GM18868 (cell line): Measurements from ENCODE around the gene LSMEM2.
"Not testable (repeated sequence)": the region's sequence is repeated elsewhere in the genome, so short reads cannot be mapped to it uniquely, and the experiment has no call there.

Experiments used
- ATAC-seq: cut with Tn5 transposase; IDR thresholded peaks from one replicate; pipeline ENCODE4 v1.9.1; 2021; ENCODE audit warnings: mild to moderate bottlenecking, moderate library complexity; ENCODE audit not compliant: unreplicated experiment

LSMEM2 gene

GRCh38 chr3:50297896-50298725 is 19.2 kb downstream of the LSMEM2 start:
- no peak for ATAC-seq

GRCh38 chr3:50298836-50299637 is 20.1 kb downstream of the LSMEM2 start, which contains the start of the genes HYAL3 and NAA80:
Gene HYAL3 (minus strand): TSS chr3:50299405. CDS start chr3:50295602, 3,803 bp downstream.
Gene NAA80 (minus strand): TSS chr3:50299405. CDS start chr3:50297463, 1,942 bp downstream.
- peak; percentile 85 for ATAC-seq

DNA sequence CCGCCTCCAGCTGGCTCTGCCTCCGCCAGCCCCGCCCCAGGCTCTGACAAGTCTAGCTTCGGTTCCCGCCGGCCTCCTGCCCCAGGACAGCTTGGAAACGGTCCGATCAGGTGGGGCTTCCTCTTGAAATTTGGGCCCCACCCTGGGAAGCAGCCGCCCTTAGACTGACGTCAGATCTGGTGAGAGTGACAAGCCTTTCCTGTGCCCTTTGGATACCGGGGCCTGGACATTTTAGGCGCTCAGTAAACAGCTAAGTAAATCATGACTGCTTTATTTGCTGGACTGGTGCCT is 20.7 kb downstream of the LSMEM2 start:
- no peak for ATAC-seq

GRCh38 chr3:50299929-50300680 is 21.2 kb downstream of the LSMEM2 start:
- no peak for ATAC-seq

GRCh38 chr3:50300681-50301254 is 21.9 kb downstream of the LSMEM2 start:
- ATAC-seq = no peak

DNA sequence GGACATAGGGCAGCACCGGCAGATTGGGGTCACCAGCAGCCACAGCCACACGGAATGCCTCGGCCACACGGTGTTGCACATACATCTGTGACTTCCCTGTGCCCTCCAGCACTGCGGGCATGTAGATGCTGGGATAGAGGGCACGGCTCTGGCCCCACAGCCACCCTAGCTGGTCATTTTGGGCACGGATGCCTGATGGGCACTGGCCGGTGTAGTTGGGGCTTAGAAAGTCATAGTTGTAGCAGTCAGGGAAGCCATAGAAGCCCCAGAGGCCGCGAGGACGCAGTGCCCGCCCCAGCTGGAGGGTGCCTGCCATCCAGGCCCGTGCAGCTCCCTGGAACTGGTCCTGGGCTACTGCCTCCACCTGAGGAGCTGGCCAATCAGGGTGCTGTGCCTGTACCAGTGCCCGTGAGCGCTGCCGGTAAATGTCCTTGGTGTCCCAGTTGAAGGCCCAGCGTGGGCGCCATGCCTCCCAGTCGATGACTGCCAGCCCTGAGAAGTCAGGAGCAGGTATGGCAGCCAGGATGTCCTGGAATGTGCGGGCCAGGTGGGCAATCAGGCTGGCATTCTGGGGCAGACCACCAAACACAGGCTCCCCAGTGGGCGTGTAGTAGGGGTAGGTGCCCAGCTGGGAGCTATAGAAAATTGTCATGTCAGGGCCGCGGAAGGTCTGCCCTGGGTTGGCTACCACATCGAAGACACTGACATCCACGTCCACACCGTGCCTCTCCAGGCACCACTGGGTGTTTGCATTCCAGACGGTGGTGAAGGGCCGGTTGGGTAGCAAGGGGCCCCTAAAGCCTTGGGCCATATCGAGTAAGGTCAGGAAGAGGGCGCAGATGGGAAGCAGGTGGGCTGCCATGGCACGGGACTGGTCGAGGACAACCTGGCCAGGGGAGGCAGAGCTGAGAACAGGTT is 23.5 kb downstream of the LSMEM2 start:
- ATAC-seq = no peak

DNA sequence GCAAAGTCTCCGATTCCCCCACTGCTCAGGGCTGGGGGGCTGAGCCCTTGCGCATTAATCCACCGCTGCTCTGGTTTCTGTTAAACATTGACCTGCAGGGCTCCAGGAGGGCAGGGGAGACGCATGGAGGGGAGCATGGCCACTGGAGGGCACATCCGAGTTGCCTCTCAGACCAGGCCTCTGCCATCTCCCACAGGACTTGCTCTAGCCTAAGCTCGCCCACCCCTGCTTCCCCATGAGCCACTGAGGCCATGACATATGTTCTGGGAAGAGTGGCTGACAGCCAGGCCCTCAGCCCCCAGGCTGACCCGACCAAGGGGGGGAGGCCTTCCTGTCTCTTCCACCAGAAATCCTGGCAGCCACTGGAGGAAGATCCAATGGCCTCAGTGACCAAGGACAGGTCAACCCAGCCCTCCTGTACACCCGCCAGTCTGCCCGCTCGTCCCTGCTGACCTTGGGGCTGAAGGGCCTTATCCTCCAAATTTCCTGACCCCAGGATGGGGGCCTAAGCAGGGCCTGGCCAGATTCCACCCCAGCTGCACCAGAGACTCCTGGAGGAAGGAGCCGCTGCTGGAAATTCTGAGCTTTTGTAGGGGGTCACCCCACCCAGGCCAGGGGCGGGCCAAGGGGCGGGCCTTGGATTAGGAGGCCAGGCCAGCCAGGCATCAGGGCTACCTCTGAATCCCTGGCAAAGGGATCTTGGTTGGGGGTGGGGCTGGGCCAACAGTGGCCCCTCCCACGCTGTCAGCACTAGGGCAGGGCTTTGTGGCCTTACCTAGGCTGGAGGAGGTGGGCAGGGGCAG is 24.3 kb downstream of the LSMEM2 start, which contains the start of gene HYAL1:
Gene HYAL1 (minus strand): TSS at position 562 of the 803 bp plus-strand sequence. CDS start 618 bp downstream, outside the sequence.
- ATAC-seq = no peak

DNA sequence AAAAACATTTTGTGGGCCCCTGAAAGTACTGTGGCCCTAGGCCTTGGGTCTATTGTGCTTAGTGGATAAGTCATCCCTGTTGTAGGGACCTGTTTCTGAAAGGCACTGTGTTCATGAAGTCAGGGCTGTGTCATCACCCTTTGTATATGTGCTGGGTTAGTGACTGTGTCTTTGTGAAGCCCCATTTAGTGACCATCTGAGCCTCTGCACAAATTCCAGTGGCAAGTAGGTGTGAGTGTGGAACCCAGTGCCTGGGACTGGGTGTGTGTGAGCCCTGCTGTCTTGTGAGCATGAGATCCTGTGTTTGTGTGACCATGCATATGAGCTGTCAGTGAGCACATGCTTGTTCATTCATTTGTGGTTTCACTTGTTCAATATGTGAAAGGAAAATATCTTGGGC is 25.7 kb downstream of the LSMEM2 start:
- no peak for ATAC-seq

DNA sequence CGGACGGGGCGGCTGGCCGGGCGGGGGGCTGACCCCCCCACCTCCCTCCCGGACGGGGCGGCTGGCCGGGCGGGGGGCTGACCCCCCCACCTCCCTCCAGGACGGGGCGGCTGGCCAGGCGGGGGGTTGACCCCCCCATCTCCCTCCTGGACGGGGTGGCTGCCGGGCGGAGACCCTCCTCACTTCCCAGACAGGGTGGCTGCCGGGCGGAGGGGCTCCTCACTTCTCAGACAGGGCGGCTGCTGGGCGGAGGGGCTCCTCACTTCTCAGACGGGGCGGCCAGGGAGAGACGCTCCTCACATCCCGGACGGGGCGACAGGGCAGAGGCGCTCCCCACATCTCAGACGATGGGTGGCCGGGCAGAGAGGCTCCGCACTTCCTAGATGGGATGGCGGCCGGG is 33.2 kb downstream of the LSMEM2 start:
- not testable (repeated sequence) for ATAC-seq

GRCh38 chr3:50314342-50314741 is 35.5 kb downstream of the LSMEM2 start:
- ATAC-seq = no peak

- ATAC-seq = no peak
These were observed 35.9 kb downstream of the LSMEM2 start for GRCh38 chr3:50314816-50315215.

DNA sequence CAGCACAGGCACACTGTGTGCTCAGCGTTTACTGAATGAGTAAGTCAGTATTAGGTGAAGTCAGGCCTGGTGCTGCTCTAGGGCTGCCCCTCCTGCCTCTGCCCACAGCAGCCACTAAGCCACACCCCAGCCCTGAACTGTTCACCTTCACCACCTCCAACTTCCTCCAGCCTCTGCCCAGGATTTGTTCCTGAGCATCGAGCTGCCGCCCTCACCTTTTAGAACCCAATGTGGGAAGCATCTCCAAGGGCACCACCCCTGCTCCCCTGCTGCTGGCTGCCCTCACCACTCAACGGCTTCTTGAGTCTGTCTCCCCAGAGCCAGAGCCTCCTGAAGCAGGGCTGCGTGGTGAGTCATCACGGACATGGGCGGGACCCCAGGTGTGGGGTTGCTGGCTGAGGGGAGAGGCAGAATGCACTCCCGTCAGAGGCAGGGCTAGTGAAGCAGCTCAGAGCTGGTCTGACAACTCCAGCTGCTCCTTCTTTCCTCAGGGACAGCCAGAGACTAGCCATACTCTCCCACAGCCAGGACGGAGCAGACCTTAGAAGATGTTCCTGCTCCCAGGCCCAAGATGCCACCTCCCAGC is 37.9 kb downstream of the LSMEM2 start:
- no peak for ATAC-seq

- ATAC-seq = no peak
These were observed 38.4 kb downstream of the LSMEM2 start for GRCh38 chr3:50317300-50317699.

DNA sequence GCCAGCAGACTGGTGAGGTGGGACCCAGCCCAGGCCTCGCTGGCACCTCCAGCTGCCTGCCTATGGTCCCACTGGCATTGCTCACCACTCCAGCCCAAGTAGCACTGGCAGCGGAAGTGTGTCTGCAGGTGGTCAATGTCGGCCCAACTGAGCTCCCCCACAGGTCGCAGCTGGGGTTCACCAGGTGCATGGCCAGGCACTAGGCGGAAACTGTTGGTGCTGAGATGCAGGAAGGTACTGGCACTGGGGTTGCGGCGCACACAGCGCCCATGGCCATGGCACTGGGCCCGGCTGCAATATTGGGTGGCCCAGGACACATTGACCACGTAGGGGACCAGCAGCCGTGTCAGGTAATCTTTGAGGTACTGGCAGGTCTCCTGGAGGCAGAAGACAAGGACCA is 39.3 kb downstream of the LSMEM2 start:
- ATAC-seq = no peak

GRCh38 chr3:50318615-50319014 is 39.7 kb downstream of the LSMEM2 start:
- no peak for ATAC-seq

- no peak for ATAC-seq
These were observed 40.5 kb downstream of the LSMEM2 start for GRCh38 chr3:50319181-50319893.

GRCh38 chr3:50319894-50320625 is 41.2 kb downstream of the LSMEM2 start:
- ATAC-seq = no peak
